Measurements from ENCODE around the gene CD59. TPM values are rescaled to one million over a fixed set of nuclear protein-coding genes. Genes with fewer than 3 reads are reported as not detected.

Gene CD59
- total and polyA plus RNA-seq, 2 donors (not counting 3 experiments of a cell fraction or from before 2014, with no cell fraction given), result 992 to 1,084 TPM

DNA sequence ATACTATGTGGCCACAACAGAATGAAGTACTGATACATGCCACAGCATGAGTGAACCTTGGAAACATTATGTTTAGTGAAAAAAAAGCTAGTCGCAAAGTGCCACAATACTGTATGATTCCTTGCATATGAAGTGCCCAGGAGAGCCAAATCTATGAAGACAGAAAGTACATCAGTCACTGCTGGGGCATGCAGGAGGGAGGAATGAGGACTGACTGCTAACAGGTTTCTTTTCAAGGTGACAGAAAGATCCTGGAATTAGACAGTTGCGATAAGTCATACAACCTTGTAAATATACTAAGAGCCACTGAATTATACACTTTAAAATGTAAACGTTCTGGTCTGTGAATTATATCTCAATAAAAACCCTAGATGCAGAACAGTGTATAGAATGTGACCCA lies 23.8 kb downstream of the CD59 start:
- Histone ChIP-seq H3K36me3 (ENCODE audit: control insufficient read depth in 2 of 2, extremely low read depth in 1 of 2, insufficient read depth in 2 of 2, low read length in 2 of 2) (peaks cover 28 to 45% of the 10 kb centered on the region in 2 experiments), H3K27ac (ENCODE audit: insufficient read depth, low read depth, low read length) (no peak overlapping the region), H3K4me1 (ENCODE audit: control insufficient read depth, extremely low read depth, insufficient read depth, low read length) (peaks cover 41% of the 10 kb centered on the region), H2AFZ (ENCODE audit: low read depth, low read length) (no peak overlapping the region), H3K9ac (replicated peaks; ENCODE audit: extremely low read depth, insufficient read depth, low read length) (no peak overlapping the region), H3K27me3 (ENCODE audit: control insufficient read depth in 2 of 2, insufficient read depth in 2 of 2, low read length in 2 of 2) (no peaks in the 10 kb centered on the region), H3K79me2 (ENCODE audit: control insufficient read depth, insufficient read depth, low read length) (peaks cover 96% of the 10 kb centered on the region), H3K9me1 (replicated peaks; ENCODE audit: control insufficient read depth, extremely low read depth, insufficient read depth, low read length) (no peaks in the 10 kb centered on the region), H3K9me3 (replicated peaks; ENCODE audit: control insufficient read depth, insufficient read depth, low read length) (no peaks in the 10 kb centered on the region), H3K4me3 (replicated peaks in 1 of 3; ENCODE audit: insufficient read depth in 1 of 3, low read depth in 1 of 3, low read length in 3 of 3) (no peak overlapping the region), H4K20me1 (replicated peaks; ENCODE audit: control insufficient read depth, extremely low read depth, insufficient read depth, low read length) (no peaks in the 10 kb centered on the region), H3K4me2 (ENCODE audit: insufficient read depth, low read length) (no peak overlapping the region)
- BruUV-seq (replicated peaks), result no TSS peak
- CTCF ChIA-PET, result interaction anchor here (13.8 kb wide), 1 partner anchor 29 kb away, joined by 254 read pairs; no protein-coding TSS in a partner anchor
- POLR2A ChIA-PET, result no interaction called here
- DNase-seq (ENCODE audit: low read depth, low spot score), result no peak
- dilution Hi-C loops (cut with MboI; ENCODE audit: extremely low pct_ligation_motif_present, low sequenced_read_pairs) (no loop called here), intact Hi-C loops (cut with micrococcal nuclease) (no loop called here)
- TF ChIP-seq FOS (IDR thresholded peaks at IDR 0.05; ENCODE audit: borderline replicate concordance, insufficient read depth, low read length) (no peak), MYC (IDR thresholded peaks at IDR 0.05; ENCODE audit: low read depth, low read length) (no peak), CTCF (IDR thresholded peaks at IDR 0.05; ENCODE audit: extremely low read depth in 1 of 2, insufficient read depth in 1 of 2, low read depth in 1 of 2, low read length in 2 of 2) (no peak), POLR2A (IDR thresholded peaks at IDR 0.05; ENCODE audit: low read depth, low read length) (no peak), EZH2 (IDR thresholded peaks at IDR 0.05; ENCODE audit: borderline replicate concordance, low read depth, low read length, severe bottlenecking) (no peak), POLR2AphosphoS5 (IDR thresholded peaks at IDR 0.05; ENCODE audit: insufficient read depth, low read depth, low read length) (no peak), JUN (IDR thresholded peaks at IDR 0.05; ENCODE audit: borderline replicate concordance, insufficient read depth, insufficient read length, low read depth) (no peak), GATA2 (IDR thresholded peaks at IDR 0.05; ENCODE audit: insufficient read depth, insufficient read length, low read depth, low read length) (no peak)
- TF ChIP-seq, protein P1, sequence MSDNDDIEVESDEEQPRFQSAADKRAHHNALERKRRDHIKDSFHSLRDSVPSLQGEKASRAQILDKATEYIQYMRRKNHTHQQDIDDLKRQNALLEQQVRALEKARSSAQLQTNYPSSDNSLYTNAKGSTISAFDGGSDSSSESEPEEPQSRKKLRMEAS (IDR thresholded peaks at IDR 0.05; ENCODE audit: insufficient read depth, insufficient read length), result no peak
- no peak for FAIRE-seq

Measured in endothelial cell of umbilical vein (primary cell).